Measurements from ENCODE around the gene ZNF37A.

- TF ChIP-seq EZH2 (IDR thresholded peaks at IDR 0.05; ENCODE audit: insufficient read depth, poor library complexity, severe bottlenecking) (no peak), EZH2phosphoT487 (IDR thresholded peaks at IDR 0.05; ENCODE audit: insufficient read depth, low read depth) (no peak)
Measured at GRCh38 chr10:38103756-38104155, 9.6 kb downstream of the ZNF37A start.

Data from GM23248 (cell line).